ENCODE measurements around the gene EPN2. TPM values are rescaled to one million over a fixed set of nuclear protein-coding genes. Genes with fewer than 3 reads are reported as not detected.

EPN2 gene
- total RNA-seq, 1 donor from 2014 or later: 74.5 TPM

DNA sequence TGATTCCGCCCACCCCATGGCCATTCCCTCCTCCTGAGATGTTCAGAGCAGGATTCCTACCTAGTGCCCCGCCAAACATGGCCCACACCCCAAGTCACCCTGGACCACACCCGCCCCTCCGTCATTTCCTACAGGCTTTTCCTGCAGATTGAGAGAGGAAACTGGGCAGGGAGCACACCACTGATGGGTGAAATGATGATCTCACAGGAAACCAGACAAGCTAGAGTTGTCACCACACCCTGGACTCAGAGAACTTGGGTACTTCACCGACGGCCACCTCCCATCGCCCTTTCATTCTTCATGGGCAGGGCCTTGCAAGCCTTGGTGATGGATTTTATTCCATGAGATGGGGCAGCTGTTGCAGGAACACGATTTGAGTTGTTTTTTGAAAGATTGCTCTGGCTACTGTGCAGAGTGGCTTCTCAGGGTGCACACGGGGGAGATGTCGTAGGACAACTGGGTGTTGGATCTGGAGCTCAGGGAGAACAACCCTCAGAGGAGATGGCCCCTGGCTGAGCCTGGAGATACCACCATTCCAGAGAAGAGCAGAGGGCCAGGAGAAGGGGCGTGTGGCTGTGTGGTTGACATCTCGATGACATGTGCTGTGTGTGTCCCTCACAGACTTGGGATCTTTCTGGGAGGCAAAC is 132.8 kb downstream of the EPN2 start:
- Mint-ChIP-seq H3K36me3 (ENCODE audit: low read depth, unreplicated experiment) (no peaks in the 10 kb centered on the region), H3K27ac (ENCODE audit: unreplicated experiment) (no peak overlapping the region), H3K27me3 (ENCODE audit: unreplicated experiment) (peaks cover 9% of the 10 kb centered on the region), H3K9me3 (ENCODE audit: unreplicated experiment) (no peaks in the 10 kb centered on the region), H3K4me3 (ENCODE audit: unreplicated experiment) (peak overlapping the region; percentile 10), H3K4me1 (ENCODE audit: unreplicated experiment) (peaks cover 17% of the 10 kb centered on the region)
- DNase-seq (ENCODE audit: low spot score): no peak
- TF ChIP-seq, protein P1, sequence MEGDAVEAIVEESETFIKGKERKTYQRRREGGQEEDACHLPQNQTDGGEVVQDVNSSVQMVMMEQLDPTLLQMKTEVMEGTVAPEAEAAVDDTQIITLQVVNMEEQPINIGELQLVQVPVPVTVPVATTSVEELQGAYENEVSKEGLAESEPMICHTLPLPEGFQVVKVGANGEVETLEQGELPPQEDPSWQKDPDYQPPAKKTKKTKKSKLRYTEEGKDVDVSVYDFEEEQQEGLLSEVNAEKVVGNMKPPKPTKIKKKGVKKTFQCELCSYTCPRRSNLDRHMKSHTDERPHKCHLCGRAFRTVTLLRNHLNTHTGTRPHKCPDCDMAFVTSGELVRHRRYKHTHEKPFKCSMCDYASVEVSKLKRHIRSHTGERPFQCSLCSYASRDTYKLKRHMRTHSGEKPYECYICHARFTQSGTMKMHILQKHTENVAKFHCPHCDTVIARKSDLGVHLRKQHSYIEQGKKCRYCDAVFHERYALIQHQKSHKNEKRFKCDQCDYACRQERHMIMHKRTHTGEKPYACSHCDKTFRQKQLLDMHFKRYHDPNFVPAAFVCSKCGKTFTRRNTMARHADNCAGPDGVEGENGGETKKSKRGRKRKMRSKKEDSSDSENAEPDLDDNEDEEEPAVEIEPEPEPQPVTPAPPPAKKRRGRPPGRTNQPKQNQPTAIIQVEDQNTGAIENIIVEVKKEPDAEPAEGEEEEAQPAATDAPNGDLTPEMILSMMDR (IDR thresholded peaks at IDR 0.05; ENCODE audit: unreplicated experiment): no peak

DNA sequence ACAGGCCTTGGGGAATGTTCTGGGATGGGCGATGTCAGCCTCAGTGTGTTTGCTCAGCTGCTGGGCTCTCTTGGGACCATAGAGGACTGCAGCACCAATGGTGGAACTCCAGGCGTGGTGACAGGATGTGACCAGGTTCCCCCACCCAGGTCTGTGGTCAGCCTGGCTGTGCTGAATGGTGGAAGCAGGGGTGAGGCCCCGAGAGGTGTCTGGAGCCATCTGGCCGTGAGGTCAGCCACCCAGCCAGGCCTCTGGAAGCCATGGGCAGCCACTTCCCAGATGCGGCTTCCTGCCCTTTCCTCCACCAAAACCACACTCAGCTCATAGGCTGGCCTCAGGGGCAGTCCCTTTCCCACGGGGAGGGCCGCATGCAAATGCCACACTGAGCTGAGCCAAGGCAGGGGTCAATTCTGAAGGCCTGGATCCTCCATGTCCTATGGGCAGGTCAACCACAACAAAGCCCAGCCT is 133.4 kb downstream of the EPN2 start:
- Mint-ChIP-seq H3K27ac (ENCODE audit: unreplicated experiment) (no peak overlapping the region), H3K36me3 (ENCODE audit: low read depth, unreplicated experiment) (no peaks in the 10 kb centered on the region), H3K4me1 (ENCODE audit: unreplicated experiment) (peaks cover 17% of the 10 kb centered on the region), H3K27me3 (ENCODE audit: unreplicated experiment) (peaks cover 9% of the 10 kb centered on the region), H3K9me3 (ENCODE audit: unreplicated experiment) (no peaks in the 10 kb centered on the region), H3K4me3 (ENCODE audit: unreplicated experiment) (no peak overlapping the region)
- TF ChIP-seq, protein P1 (IDR thresholded peaks at IDR 0.05; ENCODE audit: unreplicated experiment): no peak
- DNase-seq (ENCODE audit: low spot score): no peak

DNA sequence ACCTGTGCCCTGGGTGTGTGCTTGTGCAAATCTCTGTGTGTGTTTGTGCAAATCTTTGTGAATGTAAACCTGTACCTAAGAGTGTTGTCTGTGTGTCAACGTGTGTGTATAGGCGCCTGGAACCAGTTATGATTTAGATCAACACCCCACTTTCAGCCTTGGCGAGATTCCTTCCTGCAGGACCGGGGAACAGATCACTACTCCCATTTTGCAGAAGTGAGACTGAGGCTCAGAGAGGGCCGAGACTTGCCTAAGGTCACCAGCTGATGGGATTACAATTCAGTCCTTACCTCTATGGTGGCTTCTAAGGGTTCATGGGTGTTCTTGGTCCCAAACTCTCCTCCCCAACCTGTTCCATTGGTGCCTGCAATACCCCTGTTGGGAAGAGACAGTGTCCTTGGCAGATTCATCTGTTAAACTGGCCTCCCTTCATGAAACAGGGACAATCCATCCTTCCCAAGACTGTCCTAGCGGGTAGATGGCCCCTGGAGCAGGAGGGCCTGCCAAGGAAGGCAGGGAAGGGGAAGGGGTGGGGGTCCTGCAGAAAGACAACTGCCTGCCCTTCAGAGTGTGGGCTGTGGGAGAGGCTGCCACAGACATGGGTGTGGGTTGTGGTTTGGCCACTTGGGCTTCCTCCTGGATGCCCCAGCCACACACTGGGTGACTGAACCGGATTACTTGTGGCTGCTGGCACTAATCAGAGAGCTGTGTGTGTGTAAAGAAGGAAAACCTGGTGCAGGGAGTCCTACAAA is 134.3 kb downstream of the EPN2 start:
- peaks cover 7% of the 10 kb centered on the region for H3K27me3 Mint-ChIP-seq (ENCODE audit: unreplicated experiment)
- DNase-seq (ENCODE audit: low spot score): no peak
- peaks cover 17% of the 10 kb centered on the region for H3K4me1 Mint-ChIP-seq (ENCODE audit: unreplicated experiment)
- no peaks in the 10 kb centered on the region for H3K36me3 Mint-ChIP-seq (ENCODE audit: low read depth, unreplicated experiment)
- H3K27ac Mint-ChIP-seq (ENCODE audit: unreplicated experiment): peak overlapping the region; percentile 77
- no peak overlapping the region for H3K4me3 Mint-ChIP-seq (ENCODE audit: unreplicated experiment)
- TF ChIP-seq, protein P1 (IDR thresholded peaks at IDR 0.05; ENCODE audit: unreplicated experiment): no peak
- no peaks in the 10 kb centered on the region for H3K9me3 Mint-ChIP-seq (ENCODE audit: unreplicated experiment)

DNA sequence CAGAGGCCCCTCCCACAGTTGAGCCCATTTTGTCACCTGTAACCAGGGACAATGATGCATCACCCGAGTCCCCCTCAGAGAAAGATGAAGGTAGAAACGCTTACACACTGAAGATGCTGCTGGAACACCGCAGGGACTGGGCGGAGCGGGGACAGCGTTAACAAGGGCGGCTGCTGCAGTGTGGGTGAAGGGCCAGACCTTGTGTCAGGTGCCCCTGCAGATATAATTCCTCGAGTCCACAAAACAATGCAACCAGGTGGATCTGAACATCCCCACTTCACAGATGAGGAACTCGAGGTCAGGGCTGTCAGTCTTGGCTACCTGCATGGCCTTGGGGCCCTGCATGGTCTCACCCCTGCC is 134.8 kb downstream of the EPN2 start:
- H3K9me3 Mint-ChIP-seq (ENCODE audit: unreplicated experiment): no peaks in the 10 kb centered on the region
- H3K27ac Mint-ChIP-seq (ENCODE audit: unreplicated experiment): no peak overlapping the region
- H3K4me3 Mint-ChIP-seq (ENCODE audit: unreplicated experiment): peak overlapping the region; percentile 12
- H3K4me1 Mint-ChIP-seq (ENCODE audit: unreplicated experiment): peaks cover 20% of the 10 kb centered on the region
- no peaks in the 10 kb centered on the region for H3K36me3 Mint-ChIP-seq (ENCODE audit: low read depth, unreplicated experiment)
- no peak for DNase-seq (ENCODE audit: low spot score)
- peaks cover 6% of the 10 kb centered on the region for H3K27me3 Mint-ChIP-seq (ENCODE audit: unreplicated experiment)
- TF ChIP-seq, protein P1 (IDR thresholded peaks at IDR 0.05; ENCODE audit: unreplicated experiment): no peak

DNA sequence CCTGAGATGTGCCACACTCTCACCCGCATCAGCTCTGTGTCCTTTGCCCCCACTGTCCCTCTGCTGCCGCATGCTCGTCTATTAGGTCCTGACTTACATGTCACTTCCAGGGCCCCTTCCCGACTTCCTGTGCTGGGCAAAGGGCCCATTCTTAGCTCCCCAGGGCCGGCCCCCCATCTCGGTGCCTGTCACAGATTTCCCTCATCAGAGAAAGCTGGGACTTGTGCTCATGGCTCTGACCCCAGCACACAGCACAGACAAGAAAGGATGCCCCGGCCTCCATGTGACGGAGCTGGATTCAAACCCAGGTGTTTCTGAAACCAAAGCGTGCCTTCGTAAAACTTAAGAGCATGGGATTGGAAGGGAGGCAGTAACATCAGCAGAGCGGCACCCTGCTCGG is 135.3 kb downstream of the EPN2 start:
- DNase-seq (ENCODE audit: low spot score): no peak
- TF ChIP-seq, protein P1 (IDR thresholded peaks at IDR 0.05; ENCODE audit: unreplicated experiment): no peak
- Mint-ChIP-seq H3K4me1 (ENCODE audit: unreplicated experiment) (peaks cover 19% of the 10 kb centered on the region), H3K27ac (ENCODE audit: unreplicated experiment) (no peak overlapping the region), H3K27me3 (ENCODE audit: unreplicated experiment) (peaks cover 6% of the 10 kb centered on the region), H3K36me3 (ENCODE audit: low read depth, unreplicated experiment) (peaks cover 4% of the 10 kb centered on the region), H3K4me3 (ENCODE audit: unreplicated experiment) (peak overlapping the region; percentile 12), H3K9me3 (ENCODE audit: unreplicated experiment) (no peaks in the 10 kb centered on the region)
